ENCODE measurements around the gene ANO2.
"Not testable (repeated sequence)": the region's sequence is repeated elsewhere in the genome, so short reads cannot be mapped to it uniquely, and the experiment has no call there.

The ANO2 gene

GRCh38 chr12:5716976-5717375 is 228.1 kb downstream of the ANO2 start:
- DNase-seq, result no peak

- no peak for DNase-seq
These were observed 228.9 kb downstream of the ANO2 start for GRCh38 chr12:5716201-5716600.

DNA sequence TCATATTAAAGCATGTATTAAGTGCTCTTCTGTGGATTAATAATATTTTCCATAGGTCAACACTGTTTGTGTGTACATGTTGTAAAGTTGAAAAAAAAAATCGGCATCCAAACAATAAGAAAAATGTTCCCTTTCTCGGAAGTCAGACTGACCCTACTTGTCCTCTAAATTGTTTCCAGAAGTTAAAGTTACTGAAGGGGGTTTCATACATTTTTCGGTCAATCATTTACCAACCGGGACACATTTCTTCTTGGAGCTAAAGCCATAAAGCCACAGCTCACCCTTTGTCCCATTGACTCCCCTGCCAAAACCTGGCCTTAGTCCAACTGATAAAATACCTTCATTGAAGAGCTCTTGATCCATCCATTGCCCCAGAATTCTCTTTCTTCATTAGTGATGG is 230.0 kb downstream of the ANO2 start:
- DNase-seq, result no peak

DNA sequence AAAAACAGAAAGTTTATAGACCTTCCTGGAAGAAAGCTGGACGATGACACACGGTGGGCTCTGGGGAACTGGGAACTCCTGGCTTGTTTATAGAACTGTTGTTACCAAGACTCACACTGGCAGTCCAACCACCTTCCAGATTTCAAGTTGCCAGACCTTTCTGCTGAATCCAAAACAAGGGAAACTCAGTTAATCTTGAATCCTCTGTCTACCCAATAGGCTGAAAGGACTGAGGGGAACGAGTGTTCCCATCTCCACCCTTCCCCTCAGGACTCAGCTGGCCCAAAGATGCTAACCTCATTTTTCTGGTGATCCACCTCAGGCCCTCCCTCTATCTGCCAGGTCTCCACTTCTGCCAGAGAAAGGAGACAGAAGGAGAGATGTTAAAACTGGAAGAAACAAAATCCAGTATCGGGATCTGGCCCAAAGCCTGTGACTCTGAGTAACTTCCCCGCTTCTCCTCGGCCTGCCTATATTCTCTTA is 231.4 kb downstream of the ANO2 start:
- no peak for DNase-seq

DNA sequence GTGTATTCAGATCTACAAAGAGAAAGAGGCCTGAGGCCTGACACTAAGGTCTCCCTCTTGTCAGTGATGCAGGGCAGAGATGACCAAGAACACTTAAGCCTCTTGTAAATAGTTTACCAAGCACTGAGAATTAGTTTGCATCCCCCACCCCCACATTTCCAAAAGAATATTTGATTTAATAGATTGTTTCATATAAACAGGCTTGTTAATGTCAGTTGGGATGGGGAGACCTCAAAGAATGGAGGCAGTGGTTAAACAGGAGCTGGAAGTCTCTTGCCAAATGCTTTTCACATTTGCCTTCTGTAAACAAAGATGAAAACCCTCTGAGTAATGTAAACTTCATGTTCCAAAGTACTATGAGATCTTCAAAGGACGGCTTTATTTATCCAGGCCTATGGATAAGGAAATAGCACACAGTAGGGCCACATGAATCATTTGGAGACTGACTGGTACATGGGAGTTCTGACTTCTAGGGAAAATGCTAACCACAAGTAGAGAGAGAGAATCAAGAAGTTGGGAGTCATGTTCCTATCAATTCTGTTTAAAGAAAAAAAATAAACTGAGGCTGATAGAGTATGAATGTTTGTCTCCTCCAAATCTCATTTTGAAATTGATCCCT is 234.7 kb downstream of the ANO2 start:
- DNase-seq, result no peak

DNA sequence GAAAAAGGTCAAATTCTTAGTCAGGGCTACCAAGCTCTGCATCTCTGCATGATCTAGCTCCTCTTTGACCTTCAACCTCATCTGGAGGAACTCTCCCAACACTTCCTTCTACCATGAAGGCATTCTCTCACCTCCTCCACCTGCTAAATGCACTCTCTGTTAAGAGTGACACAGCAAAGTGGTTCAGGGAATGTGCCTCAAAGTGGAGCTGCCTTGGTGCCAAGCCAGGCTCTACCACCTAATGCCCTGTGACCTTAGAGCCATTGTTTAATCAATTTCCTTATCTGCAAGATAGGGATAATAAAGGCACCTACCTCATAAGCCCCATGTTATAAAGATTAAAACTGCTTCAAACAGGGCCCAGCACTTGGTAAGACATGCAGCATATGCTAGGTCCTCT is 236.7 kb downstream of the ANO2 start:
- no peak for DNase-seq

GRCh38 chr12:5706247-5706646 is 238.8 kb downstream of the ANO2 start:
- no peak for DNase-seq

DNA sequence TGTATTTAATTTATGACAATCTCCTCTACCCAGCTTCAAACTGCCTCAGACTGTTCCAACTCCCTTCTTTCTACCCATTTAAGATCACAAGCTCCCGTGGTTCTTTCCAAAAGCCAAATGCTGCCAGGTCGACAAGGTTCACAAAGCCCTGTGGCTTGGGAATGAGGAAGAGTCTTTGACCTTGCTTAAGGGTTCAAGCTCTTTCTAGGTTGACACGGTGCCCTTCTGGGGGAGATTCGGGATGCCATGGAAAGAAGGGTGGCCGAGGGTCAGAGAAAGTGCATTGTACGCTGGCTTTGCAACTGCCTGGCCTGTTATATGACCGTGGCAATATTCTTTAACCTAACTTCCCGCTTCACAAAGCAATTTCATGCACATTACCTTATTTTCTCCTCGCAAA is 239.3 kb downstream of the ANO2 start:
- no peak for DNase-seq

- DNase-seq, result no peak
These were observed 250.2 kb downstream of the ANO2 start for GRCh38 chr12:5694759-5695409.

GRCh38 chr12:5692850-5693249 is 252.2 kb downstream of the ANO2 start:
- DNase-seq, result no peak

DNA sequence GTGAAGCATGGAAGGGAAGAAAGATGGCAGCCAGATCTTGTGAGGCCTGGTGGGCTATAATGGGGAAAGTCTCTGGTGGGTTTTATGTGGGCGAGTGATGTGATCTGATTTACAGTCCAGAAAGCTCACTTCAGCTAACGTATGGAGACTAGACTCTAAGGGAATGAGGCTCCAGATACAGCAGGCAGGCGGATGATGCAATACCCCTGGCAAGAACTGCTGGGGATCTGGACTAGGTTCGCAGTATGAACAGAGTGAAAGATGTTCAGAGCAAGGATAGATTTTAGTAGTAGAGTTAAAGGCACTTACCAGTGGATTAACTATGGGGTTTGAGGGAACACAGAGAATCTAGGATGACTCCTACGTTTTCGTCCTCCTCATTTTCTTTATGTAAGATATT is 253.1 kb downstream of the ANO2 start:
- DNase-seq, result no peak

DNA sequence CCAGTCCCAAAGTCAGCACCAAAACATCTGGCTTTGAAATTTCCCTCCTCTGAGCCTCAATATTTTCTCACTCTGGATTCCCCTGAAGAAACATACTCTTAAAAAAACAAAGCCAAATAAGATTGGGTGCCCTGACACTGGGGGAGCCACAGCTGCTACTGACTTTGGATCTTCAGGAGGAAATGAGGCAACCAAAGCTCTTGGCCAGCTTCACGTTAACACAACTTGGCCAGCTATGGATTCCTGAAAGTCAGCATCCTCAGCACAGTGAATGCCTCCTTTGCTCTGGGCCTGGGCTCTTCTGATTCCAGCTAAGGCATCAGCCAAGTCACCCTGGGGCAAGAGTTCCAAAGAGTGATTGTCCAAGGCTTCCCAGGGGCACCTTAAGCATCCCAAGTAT is 254.8 kb downstream of the ANO2 start:
- no peak for DNase-seq

- DNase-seq, result no peak
These were observed 255.3 kb downstream of the ANO2 start for GRCh38 chr12:5689773-5690172.

- no peak for DNase-seq
These were observed 256.8 kb downstream of the ANO2 start for GRCh38 chr12:5688226-5688625.

- DNase-seq, result no peak
These were observed 259.1 kb downstream of the ANO2 start for GRCh38 chr12:5685935-5686334.

GRCh38 chr12:5684989-5685388 is 260.1 kb downstream of the ANO2 start:
- no peak for DNase-seq

DNA sequence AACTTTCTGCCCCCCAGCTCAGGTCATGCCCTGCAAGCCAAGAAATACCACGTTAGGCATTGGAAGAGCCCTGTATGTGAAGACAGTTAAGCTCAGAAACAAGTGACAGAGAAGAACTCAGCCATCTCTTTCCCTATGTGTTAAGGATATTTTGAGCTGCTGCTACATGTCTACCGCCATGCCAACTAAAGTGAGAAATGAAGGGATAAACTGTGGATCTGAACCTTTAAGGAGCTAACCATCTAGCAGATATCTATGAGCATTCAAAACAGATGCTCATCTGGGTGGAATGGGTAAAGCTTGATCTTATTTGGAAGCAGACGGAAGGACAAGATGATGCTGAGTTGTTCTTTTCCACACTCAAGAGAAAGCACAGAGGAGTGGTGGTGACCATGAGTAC is 262.5 kb downstream of the ANO2 start:
- no peak for DNase-seq

DNA sequence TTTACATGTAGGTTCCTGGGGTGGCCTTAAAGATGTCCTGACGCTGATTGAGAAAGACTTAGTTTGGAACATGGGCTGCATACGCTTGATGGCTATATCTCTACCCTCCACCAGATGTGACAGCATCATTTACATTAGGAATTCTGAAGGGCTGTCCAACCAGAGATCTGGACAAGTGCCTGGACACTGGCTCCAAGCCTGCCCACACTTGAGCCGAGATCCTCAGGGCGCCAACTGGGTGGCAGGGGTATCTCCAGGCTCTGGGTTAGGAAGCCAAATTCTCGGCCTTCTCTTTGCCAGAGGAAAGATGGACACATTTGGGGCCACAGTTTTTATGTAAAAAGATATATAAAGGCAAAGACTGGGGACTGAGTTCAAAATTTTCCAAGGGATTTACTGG is 266.9 kb downstream of the ANO2 start:
- DNase-seq, result no peak

- DNase-seq, result not testable (repeated sequence)
These were observed 275.4 kb downstream of the ANO2 start for GRCh38 chr12:5669624-5670023.

- no peak for DNase-seq
These were observed 279.4 kb downstream of the ANO2 start for GRCh38 chr12:5665615-5666014.

GRCh38 chr12:5661811-5662210 is 283.2 kb downstream of the ANO2 start:
- DNase-seq, result no peak

DNA sequence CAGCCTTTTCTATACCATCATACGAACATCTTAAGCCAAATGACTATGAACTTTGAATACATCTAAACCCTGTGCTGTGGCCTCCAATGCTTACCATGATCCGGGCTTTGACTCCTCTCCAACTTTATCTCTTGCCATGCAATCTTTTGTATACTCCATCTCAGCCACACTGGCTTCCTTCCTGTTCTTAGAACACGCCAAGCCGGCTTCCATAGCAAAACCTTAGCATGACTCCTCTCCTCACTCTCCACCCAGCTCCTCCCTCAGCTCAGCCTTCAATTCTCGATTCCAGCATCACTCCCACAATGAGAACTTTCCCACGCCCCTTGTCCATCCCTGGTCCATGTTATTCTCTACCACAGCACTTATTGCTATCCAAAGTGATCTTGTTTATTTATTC is 284.8 kb downstream of the ANO2 start:
- no peak for DNase-seq

DNA sequence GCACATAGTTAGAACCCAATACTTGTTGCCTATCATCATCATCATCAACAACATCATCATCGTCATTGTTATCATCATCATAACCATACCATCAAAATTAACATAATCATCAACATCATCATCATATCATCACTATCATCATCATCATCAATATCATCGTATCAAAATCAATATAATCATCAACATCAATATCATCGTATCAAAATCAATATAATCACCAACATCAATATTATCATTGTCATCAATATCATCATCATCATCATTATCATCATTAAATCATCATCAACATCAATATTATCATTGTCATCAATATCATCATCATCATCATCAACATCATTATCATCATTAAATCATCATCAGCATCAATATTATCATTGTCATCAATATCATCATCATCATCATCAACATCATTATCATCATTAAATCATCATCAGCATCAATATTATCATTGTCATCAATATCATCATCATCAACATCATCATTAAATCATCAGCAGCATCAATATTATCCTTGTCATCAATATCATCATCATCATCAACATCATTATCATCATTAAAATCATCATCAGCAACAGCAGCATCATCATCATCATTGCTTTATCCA is 286.6 kb downstream of the ANO2 start:
- not testable (repeated sequence) for DNase-seq

- DNase-seq, result no peak
These were observed 288.2 kb downstream of the ANO2 start for GRCh38 chr12:5656836-5657235.

DNA sequence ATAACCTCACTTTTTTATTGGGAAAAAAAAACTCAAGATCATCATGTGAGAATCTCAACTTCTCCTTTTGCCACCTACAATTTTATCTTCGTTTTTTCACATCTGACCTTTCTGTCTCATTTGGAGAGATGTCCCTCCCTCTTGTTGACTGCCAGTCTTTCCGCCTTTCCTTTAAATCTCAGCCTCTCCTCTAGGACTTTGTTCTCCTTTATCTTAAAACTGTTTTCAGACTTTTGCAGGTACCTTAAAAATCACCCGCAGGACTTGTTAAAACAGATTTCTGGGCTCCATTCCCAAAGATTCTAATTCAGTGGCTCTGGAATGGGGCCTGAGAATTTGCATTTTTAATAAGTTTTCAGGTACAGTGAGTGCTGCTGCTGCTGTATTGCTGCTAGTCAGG is 289.9 kb downstream of the ANO2 start:
- DNase-seq, result no peak
